OCI-LY7 (cell line): Measurements from ENCODE around the gene CCDC170. TPM values are rescaled to one million over a fixed set of nuclear protein-coding genes. Genes with fewer than 3 reads are reported as not detected.

ENCODE experiments used
- BruUV-seq: library from RNA; stranded (reverse); fragments of 400-500 nt; replicated peaks from 2 replicates; lab custom pipeline; 2021; lab: Mats Ljungman, UMichigan
- CTCF ChIA-PET: fragments of 300-600 bp; sonication (Branson Sonifier 250); formaldehyde crosslinking; loops from one replicate; lab custom pipeline; 2022; ENCODE audit warnings: antibody characterized with exemption; ENCODE audit not compliant: unreplicated experiment; lab: Charles Lee
- POLR2A ChIA-PET: fragments of 300-600 bp; sonication (Branson Sonifier 250); formaldehyde crosslinking; loops from one replicate; lab custom pipeline; 2022; ENCODE audit warnings: antibody characterized with exemption; lab: Charles Lee
- DNase-seq: peaks from one replicate; pipeline ENCODE4 v3.0.0-alpha.2; 2015; ENCODE audit warnings: low spot score
- H2AFZ ChIP-seq: fragments of 200-600 bp; sonication (generic), shearing (Covaris generic); 2 replicates; pipeline ENCODE4 v1.6.1; 2014; ENCODE audit warnings: mild to moderate bottlenecking, antibody characterized with exemption, low read length, moderate library complexity
- H3K27ac ChIP-seq: fragments of 200-600 bp; sonication (generic); 2 replicates; pipeline ENCODE4 v1.5.1; 2014; ENCODE audit warnings: mixed run types, low read depth, mild to moderate bottlenecking, moderate library complexity, low read length, inconsistent platforms; ENCODE audit not compliant: poor library complexity, severe bottlenecking
- H3K36me3 ChIP-seq: fragments of 200-600 bp; sonication (generic); 2 replicates; pipeline ENCODE4 v1.6.1; 2014; ENCODE audit warnings: mild to moderate bottlenecking, antibody characterized with exemption, low read length, moderate library complexity, mixed read lengths; ENCODE audit not compliant: insufficient read depth
- H3K4me1 ChIP-seq: fragments of 200-600 bp; sonication (generic); 2 replicates; pipeline ENCODE4 v1.5.1; 2014; ENCODE audit warnings: mild to moderate bottlenecking, low read length; ENCODE audit not compliant: insufficient read depth, poor library complexity, severe bottlenecking
- H3K4me2 ChIP-seq: fragments of 200-600 bp; sonication (generic); 2 replicates; pipeline ENCODE4 v1.6.1; 2014; ENCODE audit warnings: mild to moderate bottlenecking, low read length
- H3K4me3 ChIP-seq: fragments of 200-600 bp; sonication (generic); 2 replicates; pipeline ENCODE4 v1.5.1; 2014; ENCODE audit warnings: mild to moderate bottlenecking, low read depth, low read length; ENCODE audit not compliant: poor library complexity, severe bottlenecking
- H3K79me2 ChIP-seq: fragments of 200-600 bp; sonication (generic); 2 replicates; pipeline ENCODE4 v1.6.1; 2016; ENCODE audit warnings: low read depth, mild to moderate bottlenecking, low read length, moderate library complexity, mixed read lengths; ENCODE audit not compliant: insufficient read depth
- H3K9me2 ChIP-seq: fragments of 200-600 bp; sonication (generic); 2 replicates; pipeline ENCODE4 v1.6.1; 2016; ENCODE audit warnings: mild to moderate bottlenecking, low read length, mixed read lengths; ENCODE audit not compliant: insufficient read depth
- H3K9me3 ChIP-seq: fragments of 200-600 bp; sonication (generic); 2 replicates; pipeline ENCODE4 v1.6.1; 2014; ENCODE audit warnings: mild to moderate bottlenecking, mixed run types, low read length, mixed read lengths
- H4K20me1 ChIP-seq: fragments of 200-600 bp; sonication (generic); 2 replicates; pipeline ENCODE4 v1.6.1; 2014; ENCODE audit warnings: mild to moderate bottlenecking, antibody characterized with exemption, low read length, moderate library complexity, mixed read lengths; ENCODE audit not compliant: insufficient read depth
- CTCF ChIP-seq: fragments of 200-600 bp; sonication (generic); conservative IDR thresholded peaks from 2 replicates; pipeline ENCODE4 v1.5.1; 2014; ENCODE audit warnings: mild to moderate bottlenecking, antibody characterized with exemption, low read length, moderate library complexity, mixed read lengths
- EZH2phosphoT487 ChIP-seq: fragments of 200-600 bp; sonication (generic); IDR thresholded peaks from 2 replicates; pipeline ENCODE4 v1.6.1; 2018; ENCODE audit warnings: low read depth, borderline replicate concordance, mild to moderate bottlenecking, mixed run types, antibody characterized with exemption, low read length, moderate library complexity, mixed read lengths
- intact Hi-C: fragments of 100-400 bp; cut with micrococcal nuclease; formaldehyde crosslinking; loops from one replicate; pipeline ENCODE4 v1.10.0; 2022; ENCODE audit not compliant: unreplicated experiment
- total RNA-seq, 2 experiments: library from RNA; depleted of rRNA in 1 of 2; stranded (reverse); fragments of >200 nt in 1 of 2; shearing (Covaris generic) in 1 of 2; gene quantifications; 2 replicates each; pipeline ENCODE4 v1.2.3, GENCODE V29; 2014 to 2022

Gene CCDC170
- total RNA-seq, 2 experiments from 2014 or later = not detected

- no TSS peak for BruUV-seq
These were observed 123.7 kb downstream of the CCDC170 start for GRCh38 chr6:151617539-151617938.

GRCh38 chr6:151618717-151619116 lies 124.9 kb downstream of the CCDC170 start:
- no peak for DNase-seq
- H3K36me3 ChIP-seq = no peaks in the 10 kb centered on the region
- H3K9me3 ChIP-seq = no peaks in the 10 kb centered on the region
- no peaks in the 10 kb centered on the region for H3K79me2 ChIP-seq
- intact Hi-C loops = no loop called here
- no peak overlapping the region for H2AFZ ChIP-seq
- TF ChIP-seq EZH2phosphoT487 = no peak
- TF ChIP-seq CTCF = no peak
- POLR2A ChIA-PET = interaction anchor here (0.6 to 0.7 kb wide), 2 partner anchors 40 to 198 kb away, joined by 3 read pairs; no protein-coding TSS in a partner anchor
- H4K20me1 ChIP-seq = no peaks in the 10 kb centered on the region
- no peak overlapping the region for H3K27ac ChIP-seq
- no peaks in the 10 kb centered on the region for H3K4me1 ChIP-seq
- H3K4me3 ChIP-seq = no peak overlapping the region
- no peaks in the 10 kb centered on the region for H3K9me2 ChIP-seq
- no TSS peak for BruUV-seq
- no peak overlapping the region for H3K4me2 ChIP-seq
- CTCF ChIA-PET = no interaction called here

More at GRCh38 chr6:151617539-151617938, 123.7 kb downstream of the CCDC170 start:
- Histone ChIP-seq H3K4me3 (no peak overlapping the region), H4K20me1 (no peaks in the 10 kb centered on the region), H2AFZ (no peak overlapping the region), H3K9me3 (no peaks in the 10 kb centered on the region), H3K27ac (no peak overlapping the region), H3K4me1 (no peaks in the 10 kb centered on the region), H3K9me2 (no peaks in the 10 kb centered on the region), H3K36me3 (no peaks in the 10 kb centered on the region), H3K79me2 (no peaks in the 10 kb centered on the region), H3K4me2 (no peak overlapping the region)
- ChIA-PET POLR2A (interaction anchor here (0.5 kb wide), 1 partner anchor 323 kb away, joined by 4 read pairs; no protein-coding TSS in a partner anchor), CTCF (no interaction called here)
- intact Hi-C loops = no loop called here
- no peak for DNase-seq
- TF ChIP-seq CTCF = no peak
- TF ChIP-seq EZH2phosphoT487 = no peak

- DNase-seq = no peak
- TF ChIP-seq CTCF = no peak
- no peak for TF ChIP-seq EZH2phosphoT487
These were observed 126.4 kb downstream of the CCDC170 start for GRCh38 chr6:151620179-151620578.

More at GRCh38 chr6:151620179-151620578, 126.4 kb downstream of the CCDC170 start:
- no TSS peak for BruUV-seq
- ChIA-PET POLR2A (interaction anchor here (0.7 to 1.0 kb wide), 2 partner anchors 35 to 54 kb away, joined by 7 to 9 read pairs; no protein-coding TSS in a partner anchor), CTCF (no interaction called here)
- intact Hi-C loops = no loop called here
- H3K4me2 ChIP-seq = no peak overlapping the region
- H3K4me1 ChIP-seq = no peaks in the 10 kb centered on the region
- no peaks in the 10 kb centered on the region for H3K36me3 ChIP-seq
- no peaks in the 10 kb centered on the region for H4K20me1 ChIP-seq
- H3K79me2 ChIP-seq = no peaks in the 10 kb centered on the region
- no peak overlapping the region for H3K4me3 ChIP-seq
- no peak overlapping the region for H3K27ac ChIP-seq
- H2AFZ ChIP-seq = no peak overlapping the region
- H3K9me2 ChIP-seq = no peaks in the 10 kb centered on the region
- no peaks in the 10 kb centered on the region for H3K9me3 ChIP-seq
